Choroid plexus epithelial cell (primary cell): ENCODE measurements around the gene ABLIM1.

Experiments
- DNase-seq: peaks from one replicate; pipeline ENCODE4 v3.0.0-alpha.2; 2010; ENCODE audit warnings: low read depth
- H3K4me3 ChIP-seq: 2 replicates; pipeline ENCODE4 v1.5.1; 2011; ENCODE audit warnings: low read depth, mild to moderate bottlenecking, control low read depth, low read length, moderate library complexity
- CTCF ChIP-seq: conservative IDR thresholded peaks from 2 replicates; pipeline ENCODE4 v1.5.1; 2011; ENCODE audit warnings: low read depth, mild to moderate bottlenecking, control low read depth, inconsistent platforms, low read length, moderate library complexity

The ABLIM1 gene

DNA sequence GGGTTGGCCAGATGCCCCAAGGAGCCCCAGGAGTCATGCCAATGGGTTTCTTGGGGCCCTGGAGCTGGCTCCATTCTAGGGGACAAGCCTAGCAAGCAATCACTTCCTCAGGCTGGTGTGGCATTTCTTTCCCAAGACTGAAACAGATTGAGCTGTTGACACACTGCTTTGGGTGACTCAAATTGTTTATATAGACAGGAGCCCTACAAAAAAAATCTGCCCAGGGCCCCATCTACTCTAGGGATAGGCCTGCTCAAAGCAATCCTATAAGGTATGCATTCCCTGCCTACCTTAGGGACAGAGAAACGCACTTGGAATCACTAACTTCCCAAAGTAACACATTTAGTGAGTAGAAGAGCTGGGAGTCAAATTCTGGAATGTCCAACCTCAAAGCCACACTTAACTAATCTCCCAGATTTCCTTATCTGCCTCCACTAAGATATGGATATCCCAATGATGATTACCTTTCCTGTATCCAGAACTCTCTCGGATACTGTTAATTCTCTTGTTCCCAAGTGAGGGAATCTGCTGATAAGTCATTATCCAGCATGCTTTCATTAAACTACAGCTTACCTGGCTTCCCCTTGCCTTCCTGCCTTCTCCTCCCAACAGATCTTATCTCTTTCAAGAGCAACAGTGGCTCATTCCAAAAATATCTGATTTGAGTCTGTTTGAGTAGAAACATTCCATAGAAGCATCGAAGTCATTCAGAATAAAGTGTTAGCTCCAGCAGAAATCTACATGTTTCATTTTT is 3.1 kb downstream of the ABLIM1 start:
- DNase-seq: no peak
- TF ChIP-seq CTCF: no peak
- H3K4me3 ChIP-seq: no peak overlapping the region

GRCh38 chr10:114653926-114654325 is 4.1 kb downstream of the ABLIM1 start:
- TF ChIP-seq CTCF: no peak
- H3K4me3 ChIP-seq: no peak overlapping the region
- no peak for DNase-seq

DNA sequence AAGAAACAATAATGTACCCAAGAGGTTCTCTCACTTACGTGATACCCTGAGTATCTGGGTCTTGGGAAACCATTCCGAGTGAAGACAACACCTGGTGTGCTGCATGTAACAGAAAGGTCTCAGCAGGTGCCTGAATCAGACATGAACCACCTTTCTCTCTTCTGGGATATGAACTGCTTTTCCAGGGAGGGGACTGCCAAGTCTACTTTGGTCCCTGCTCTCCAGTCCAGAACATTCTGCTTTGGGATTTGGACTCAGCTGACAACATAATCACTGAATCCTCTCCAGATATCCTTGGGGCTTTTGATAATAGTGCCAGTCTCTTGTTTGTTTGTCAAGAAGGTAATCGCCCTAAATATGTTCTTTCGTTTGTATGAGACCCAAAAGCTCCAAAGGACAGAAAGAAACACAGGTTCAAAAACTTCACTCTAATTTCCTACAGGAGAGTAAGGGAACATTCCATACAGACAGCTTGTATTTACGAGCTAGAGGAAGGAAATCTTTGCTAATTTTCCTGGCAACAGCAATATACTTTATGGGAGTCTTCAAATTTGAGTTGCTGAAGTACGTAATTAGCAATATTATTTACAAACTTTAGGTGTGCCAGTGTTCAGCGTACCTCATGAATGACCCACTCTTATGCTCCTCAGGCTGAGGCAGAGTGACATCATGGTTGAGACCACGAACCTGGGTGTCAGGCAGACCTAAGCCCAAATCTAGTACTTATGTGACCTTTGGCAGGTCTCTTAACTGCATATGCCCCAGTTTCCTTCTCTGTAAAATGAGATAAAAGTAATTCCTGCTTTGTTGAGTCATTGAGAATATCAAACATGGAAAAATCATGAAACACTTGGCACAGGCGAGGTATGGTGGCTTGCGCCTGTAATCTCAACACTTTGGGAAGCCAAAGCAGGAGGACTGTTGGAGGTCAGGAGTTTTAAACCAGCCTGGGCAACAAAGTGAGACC is 5.4 kb downstream of the ABLIM1 start:
- no peak overlapping the region for H3K4me3 ChIP-seq
- DNase-seq: no peak
- TF ChIP-seq CTCF: no peak

DNA sequence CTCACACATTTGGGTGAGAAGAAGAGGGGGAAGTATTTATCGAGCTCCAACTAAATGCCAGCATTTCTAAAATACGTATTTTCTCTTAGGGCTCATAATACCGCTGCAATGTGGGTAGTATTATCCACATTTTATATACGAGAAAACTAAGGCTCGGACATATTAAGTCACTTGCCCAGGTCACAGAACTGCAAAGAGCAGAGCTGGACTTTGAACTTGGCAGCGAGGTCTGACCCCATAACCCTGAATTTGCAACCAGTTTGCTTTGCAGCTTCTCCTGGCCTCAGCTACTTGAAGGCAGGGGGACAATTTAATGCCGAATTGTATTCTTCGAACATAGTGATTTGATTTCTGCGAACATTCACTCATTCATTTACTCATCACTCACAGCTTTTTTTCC is 7.2 kb downstream of the ABLIM1 start:
- no peak for DNase-seq
- TF ChIP-seq CTCF: no peak
- no peak overlapping the region for H3K4me3 ChIP-seq

GRCh38 chr10:114650266-114650665 is 7.8 kb downstream of the ABLIM1 start:
- DNase-seq: no peak
- TF ChIP-seq CTCF: no peak
- H3K4me3 ChIP-seq: no peak overlapping the region

- H3K4me3 ChIP-seq: no peak overlapping the region
- no peak for DNase-seq
- no peak for TF ChIP-seq CTCF
Measured at GRCh38 chr10:114649217-114649903, 8.7 kb downstream of the ABLIM1 start.
